Common myeloid progenitor, CD34-positive (primary cell): ENCODE results near the gene SF3B1.
"Not testable (repeated sequence)": the region's sequence is repeated elsewhere in the genome, so short reads cannot be mapped to it uniquely, and the experiment has no call there.

ENCODE experiments used
- CTCF ChIA-PET: fragments of 350-600 bp; sonication (Branson Sonifier 250); formaldehyde crosslinking; loops from one replicate; lab custom pipeline; 2021; ENCODE audit warnings: antibody characterized with exemption; lab: Charles Lee
- POLR2A ChIA-PET: fragments of 350-600 bp; sonication (Branson Sonifier 250); formaldehyde crosslinking; loops from one replicate; lab custom pipeline; 2021; ENCODE audit warnings: antibody characterized with exemption; lab: Charles Lee
- DNase-seq, 3 donors: peaks; one replicate each; pipeline versions ENCODE4 v3.0.0 to v3.0.0-alpha.2; 2013
- H3K27ac ChIP-seq, 2 experiments: 1 replicate in 1 of 2; 2 replicates in 1 of 2; pipeline ENCODE4 v1.7.0; 2013; ENCODE audit warnings: inconsistent platforms in 2 of 2, low read length in 2 of 2, mild to moderate bottlenecking in 2 of 2, low read depth in 1 of 2, moderate library complexity in 1 of 2; ENCODE audit not compliant: severe bottlenecking in 2 of 2, insufficient read depth in 1 of 2, poor library complexity in 1 of 2
- H3K27me3 ChIP-seq, 5 experiments: replicated peaks in 2 of 5; 1 replicate in 3 of 5; 2 replicates in 2 of 5; pipeline versions ENCODE4 v1.6.1 to v1.7.0; 2013; ENCODE audit warnings: low read length in 4 of 5, mild to moderate bottlenecking in 2 of 5, moderate library complexity in 2 of 5, inconsistent platforms in 1 of 5; ENCODE audit not compliant: insufficient read depth in 5 of 5, control insufficient read depth in 4 of 5
- H3K36me3 ChIP-seq, 4 experiments: 1 replicate in 2 of 4; 2 replicates in 2 of 4; pipeline versions ENCODE4 v1.6.1 to v1.7.0; 2013; ENCODE audit warnings: low read length in 3 of 4, control low read depth in 1 of 4, mild to moderate bottlenecking in 1 of 4; ENCODE audit not compliant: control insufficient read depth in 4 of 4, insufficient read depth in 4 of 4
- H3K4me1 ChIP-seq, 4 experiments: 1 replicate in 3 of 4; 2 replicates in 1 of 4; pipeline versions ENCODE4 v1.6.1 to v1.7.1; 2013; ENCODE audit warnings: low read length in 3 of 4, mild to moderate bottlenecking in 3 of 4, control low read depth in 1 of 4, inconsistent platforms in 1 of 4, moderate library complexity in 1 of 4; ENCODE audit not compliant: control insufficient read depth in 4 of 4, insufficient read depth in 4 of 4; ENCODE audit errors: control extremely low read depth in 1 of 4
- H3K4me3 ChIP-seq, 7 experiments: 1 replicate in 4 of 7; 2 replicates in 3 of 7; pipeline versions ENCODE4 v1.5.1 to v1.7.0; 2013; ENCODE audit warnings: mild to moderate bottlenecking in 7 of 7, low read length in 6 of 7, moderate library complexity in 6 of 7, inconsistent platforms in 2 of 7, low read depth in 2 of 7, control low read depth in 1 of 7; ENCODE audit not compliant: insufficient read depth in 4 of 7, control insufficient read depth in 1 of 7; ENCODE audit errors: extremely low read depth in 1 of 7
- H3K9me3 ChIP-seq, 5 experiments: 1 replicate in 4 of 5; 2 replicates in 1 of 5; pipeline versions ENCODE4 v1.6.1 to v1.7.1; 2013; ENCODE audit warnings: low read length in 4 of 5, mild to moderate bottlenecking in 2 of 5, inconsistent platforms in 1 of 5, low read depth in 1 of 5, moderate library complexity in 1 of 5; ENCODE audit not compliant: control insufficient read depth in 4 of 5, insufficient read depth in 2 of 5; ENCODE audit errors: control extremely low read depth in 1 of 5
- WGBS: methylation state at CpG from one replicate; pipeline ENCODE4 v1.1.5; 2013; ENCODE audit not compliant: insufficient coverage; 5-methylcytosine and 5-hydroxymethylcytosine counted together

Gene SF3B1

DNA sequence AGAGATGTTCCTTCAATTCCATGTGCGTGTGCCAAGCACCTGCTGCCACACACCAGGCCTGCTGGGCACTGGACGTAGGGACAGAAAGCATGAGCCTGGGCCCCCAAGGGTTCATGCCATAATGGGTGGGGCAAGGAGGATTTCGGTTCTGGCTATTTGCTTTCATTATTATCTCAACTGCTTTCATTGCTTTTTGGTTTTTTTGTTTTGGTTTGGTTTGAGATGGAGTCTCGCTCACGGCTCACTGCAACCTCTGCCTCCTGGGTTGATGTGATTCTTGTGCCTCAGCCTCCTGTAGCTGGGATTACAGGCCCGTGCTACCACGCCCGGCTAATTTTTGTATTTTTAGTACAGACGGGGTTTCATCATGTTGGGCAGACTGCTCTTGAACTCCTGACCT is 57.2 kb downstream of the SF3B1 start:
- POLR2A ChIA-PET = interaction anchor here (0.6 kb wide), 1 partner anchor 571 kb away, joined by 3 read pairs; no protein-coding TSS in a partner anchor

DNA sequence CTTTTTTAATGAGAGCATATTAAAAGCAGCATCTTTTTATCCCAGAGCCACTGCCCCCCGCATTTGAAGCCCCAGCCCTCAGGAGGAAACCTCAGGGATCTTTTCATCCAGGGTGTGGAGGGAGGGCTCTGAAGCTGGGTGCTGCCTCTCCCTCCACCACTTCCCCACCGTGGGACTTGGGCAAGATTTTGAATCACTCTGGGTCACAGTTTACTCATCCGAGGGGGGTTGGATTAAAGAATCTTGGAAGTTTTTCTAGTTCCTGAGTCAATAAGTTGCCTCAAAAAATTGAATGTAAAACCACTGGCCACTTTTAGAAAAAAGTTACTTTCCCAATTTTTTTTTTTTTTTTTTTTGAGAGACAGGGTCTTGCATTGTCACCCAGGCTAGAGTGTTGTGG is 62.2 kb downstream of the SF3B1 start:
- H3K9me3 ChIP-seq = no peaks in the 10 kb centered on the region
- DNase-seq = no peak
- H3K27ac ChIP-seq = no peak overlapping the region
- H3K36me3 ChIP-seq = no peaks in the 10 kb centered on the region
- H3K27me3 ChIP-seq = no peaks in the 10 kb centered on the region
- H3K4me1 ChIP-seq = peaks cover 3 to 19% (median 16%) of the 10 kb centered on the region in 4 experiments
- H3K4me3 ChIP-seq = no peak overlapping the region
- POLR2A ChIA-PET = no interaction called here
- no CpG with 5 or more reads among the region's 3 CpGs for WGBS
- CTCF ChIA-PET = interaction anchor here (1.0 to 5.0 kb wide), 4 partner anchors 8 to 361 kb away, joined by 3 to 26 read pairs (median 3); no protein-coding TSS in a partner anchor

More for the DNA sequence above, 57.2 kb downstream of the SF3B1 start:
- no peak overlapping the region for H3K4me3 ChIP-seq
- H3K36me3 ChIP-seq = no peaks in the 10 kb centered on the region
- WGBS = 94% methylated on average over 3 of the region's 9 CpGs
- no peak overlapping the region for H3K27ac ChIP-seq
- H3K9me3 ChIP-seq = no peaks in the 10 kb centered on the region
- no peaks in the 10 kb centered on the region for H3K27me3 ChIP-seq
- DNase-seq = no peak
- CTCF ChIA-PET = interaction anchor here (0.6 to 3.1 kb wide), 9 partner anchors 8 to 577 kb away, joined by 3 to 23 read pairs (median 4); no protein-coding TSS in a partner anchor
- peaks cover 0 to 2% (median 0%) of the 10 kb centered on the region in 4 experiments for H3K4me1 ChIP-seq

DNA sequence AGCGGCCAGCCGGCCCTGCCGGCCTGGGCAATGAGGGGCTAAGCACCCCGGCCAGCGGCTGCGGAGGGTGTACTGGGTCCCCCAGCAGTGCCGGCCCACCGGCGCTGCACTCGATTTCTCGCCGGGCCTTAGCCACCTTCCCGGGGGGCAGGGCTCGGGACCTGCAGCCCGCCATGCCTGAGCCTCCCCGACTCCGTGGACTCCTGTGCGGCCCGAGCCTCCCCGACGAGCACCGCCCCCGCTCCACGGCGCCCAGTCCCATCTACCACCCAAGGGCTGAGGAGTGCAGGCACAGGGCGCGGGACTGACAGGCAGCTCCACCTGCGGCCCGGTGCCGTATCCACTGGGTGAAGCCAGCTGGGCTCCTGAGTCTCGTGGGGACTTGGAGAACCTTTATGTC is 64.2 kb downstream of the SF3B1 start:
- 98% methylated on average over 29 of the region's 31 CpGs for WGBS
- peaks cover 3 to 19% (median 16%) of the 10 kb centered on the region in 4 experiments for H3K4me1 ChIP-seq
- not testable (repeated sequence) for H3K4me3 ChIP-seq, DNase-seq, H3K27me3 ChIP-seq, H3K36me3 ChIP-seq, H3K9me3 ChIP-seq, H3K27ac ChIP-seq
- POLR2A ChIA-PET = interaction anchor here (0.6 kb wide), 1 partner anchor 385 kb away, joined by 3 read pairs; no protein-coding TSS in a partner anchor
- CTCF ChIA-PET = interaction anchor here (1.0 to 1.6 kb wide), 4 partner anchors 13 to 181 kb away, joined by 3 to 4 read pairs (median 4); no protein-coding TSS in a partner anchor

DNA sequence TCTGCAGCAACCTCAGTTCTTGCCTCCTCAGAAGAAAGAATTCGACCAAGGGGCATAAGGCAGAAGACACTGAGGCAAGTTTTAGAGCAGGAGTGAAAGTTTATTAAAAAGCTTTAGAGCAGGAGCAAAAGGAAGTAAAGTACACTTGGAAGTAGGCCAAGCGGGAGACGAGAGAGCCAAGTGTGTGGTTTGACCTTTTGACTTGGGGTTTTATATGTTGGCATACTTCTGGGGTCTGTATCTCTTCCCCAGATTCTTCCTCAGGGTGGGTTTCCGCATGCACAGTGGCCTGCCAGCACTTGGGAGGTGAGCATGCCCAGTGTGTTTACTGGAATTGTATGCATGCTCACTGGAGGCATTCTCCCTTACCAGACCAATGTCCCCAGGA is 64.9 kb downstream of the SF3B1 start:
- 32% methylated on average over 3 of the region's 4 CpGs for WGBS
- ChIA-PET CTCF (interaction anchor here (0.7 to 1.8 kb wide), 5 partner anchors 8 to 205 kb away, joined by 3 to 7 read pairs (median 4); no protein-coding TSS in a partner anchor), POLR2A (interaction anchor here (0.6 kb wide), 1 partner anchor 384 kb away, joined by 3 read pairs; no protein-coding TSS in a partner anchor)
- peak in 2 of 3 donors; percentile 49 to 54 for DNase-seq
- Histone ChIP-seq H3K36me3 (no peaks in the 10 kb centered on the region), H3K9me3 (no peaks in the 10 kb centered on the region), H3K4me3 (peak overlapping the region in 1 of 7 experiments; percentile 37), H3K27ac (no peak overlapping the region), H3K27me3 (no peaks in the 10 kb centered on the region), H3K4me1 (peaks cover 3 to 19% (median 16%) of the 10 kb centered on the region in 4 experiments)

DNA sequence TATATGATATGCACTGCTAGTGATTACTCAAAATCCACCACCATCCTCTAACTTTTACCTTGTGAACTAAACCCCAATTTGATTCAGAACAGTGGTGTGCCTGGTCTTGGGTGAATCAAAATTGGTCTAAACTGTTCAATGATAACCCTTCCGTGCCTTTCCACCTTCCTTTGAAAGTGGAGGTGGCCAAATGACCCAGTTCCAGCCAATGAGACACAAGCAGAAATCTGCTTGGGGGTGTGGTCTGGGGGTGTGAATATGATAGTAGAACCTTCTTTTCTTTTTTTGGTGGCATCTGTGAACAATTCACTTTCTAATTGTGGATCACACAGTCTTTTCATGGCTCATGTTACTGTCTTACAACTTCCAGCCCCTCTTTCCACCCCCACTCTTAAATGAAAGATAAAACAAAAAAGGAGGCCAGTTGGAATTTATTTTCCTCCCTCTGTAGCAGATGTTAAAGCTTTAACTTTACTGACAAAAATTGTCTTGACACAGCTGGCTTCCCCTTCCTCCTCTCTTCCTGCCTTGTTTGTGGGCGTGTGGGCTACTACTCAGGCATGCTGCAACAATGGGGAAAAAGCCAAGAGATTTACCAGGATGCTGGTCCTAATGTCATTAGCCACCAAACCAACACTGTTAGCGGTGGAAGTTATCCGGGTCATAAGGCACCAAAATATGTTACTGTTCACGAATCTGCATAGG is 65.4 kb downstream of the SF3B1 start:
- Histone ChIP-seq H3K27ac (no peak overlapping the region), H3K27me3 (no peaks in the 10 kb centered on the region), H3K36me3 (no peaks in the 10 kb centered on the region), H3K4me1 (peaks cover 3 to 19% (median 16%) of the 10 kb centered on the region in 4 experiments), H3K4me3 (peak overlapping the region in 1 of 7 experiments; percentile 37), H3K9me3 (no peaks in the 10 kb centered on the region)
- DNase-seq = peak in 2 of 3 donors; percentile 47 to 60
- WGBS = 40% methylated on average over 4 of the region's 5 CpGs
- ChIA-PET POLR2A (no interaction called here), CTCF (interaction anchor here (0.7 to 1.8 kb wide), 8 partner anchors 9 to 256 kb away, joined by 3 to 7 read pairs (median 4); no protein-coding TSS in a partner anchor)

DNA sequence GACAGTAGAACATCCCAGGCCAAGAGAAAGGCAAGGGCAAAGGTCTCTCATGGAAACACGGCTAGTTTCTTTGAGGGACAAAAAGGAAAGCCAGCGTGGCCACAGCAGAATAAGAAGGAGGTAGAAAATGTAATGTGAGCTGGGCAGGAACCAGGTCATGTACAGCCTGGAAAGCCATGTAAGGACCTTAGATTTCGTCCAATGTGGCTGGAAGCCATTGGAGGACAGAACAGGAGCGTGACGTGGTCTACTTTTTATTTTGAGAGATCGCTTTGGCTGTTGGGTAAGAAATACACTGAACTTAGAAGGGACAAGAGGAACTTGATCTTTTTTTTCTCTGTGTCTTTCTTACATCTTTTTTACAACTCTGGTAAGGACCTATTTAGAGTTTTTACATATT is 66.4 kb downstream of the SF3B1 start:
- Histone ChIP-seq H3K4me3 (no peak overlapping the region), H3K27ac (no peak overlapping the region), H3K27me3 (no peaks in the 10 kb centered on the region), H3K36me3 (no peaks in the 10 kb centered on the region), H3K9me3 (no peaks in the 10 kb centered on the region), H3K4me1 (peaks cover 3 to 19% (median 16%) of the 10 kb centered on the region in 4 experiments)
- ChIA-PET CTCF (interaction anchor here (0.9 to 1.8 kb wide), 5 partner anchors 10 to 255 kb away, joined by 3 to 7 read pairs (median 4); no protein-coding TSS in a partner anchor), POLR2A (no interaction called here)
- WGBS = 94% methylated on average over 4 of the region's 6 CpGs
- DNase-seq = no peak
